GM21423 (cell line): ENCODE measurements around the gene UBAC1.
"Not testable (repeated sequence)": the region's sequence is repeated elsewhere in the genome, so short reads cannot be mapped to it uniquely, and the experiment has no call there.

ENCODE experiments used
- ATAC-seq: cut with Tn5 transposase; IDR thresholded peaks from one replicate; pipeline ENCODE4 v1.9.1; 2021; ENCODE audit warnings: mild to moderate bottlenecking, moderate library complexity; ENCODE audit not compliant: unreplicated experiment

Gene UBAC1

DNA sequence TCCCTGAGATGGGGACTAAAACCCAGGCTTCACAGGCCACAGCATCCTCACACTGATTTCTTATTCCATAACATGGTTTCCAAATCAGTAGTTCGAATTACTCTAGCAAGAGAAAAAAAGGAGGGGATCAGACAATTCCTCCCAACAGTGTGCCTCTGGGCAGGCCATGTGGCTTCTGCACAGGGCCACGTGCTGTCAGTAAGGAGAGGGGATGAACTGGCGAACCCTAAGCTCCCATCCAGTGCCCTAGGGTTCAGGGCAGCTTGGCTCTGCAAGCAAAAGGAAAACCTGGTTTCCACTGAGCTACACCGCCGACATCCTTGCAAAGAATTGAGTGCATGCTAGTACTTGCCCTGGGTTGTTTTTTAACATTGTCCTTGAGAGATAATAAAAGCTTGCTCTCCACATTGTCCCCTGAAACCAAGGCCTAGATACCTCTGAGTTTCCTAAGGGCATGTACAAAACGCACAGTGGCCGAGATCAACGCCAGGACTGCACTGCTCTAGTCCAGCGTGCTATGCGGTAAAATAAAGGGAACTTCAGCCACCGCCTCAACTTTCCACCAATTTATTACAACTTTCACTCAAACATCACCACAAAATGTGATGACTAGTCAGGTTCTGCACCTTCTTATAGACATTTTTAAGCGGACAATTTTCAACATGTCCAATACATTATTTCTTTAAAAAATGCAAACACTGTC is 58.4 kb downstream of the UBAC1 start:
- ATAC-seq: no peak

GRCh38 chr9:135901826-135902225 is 59.3 kb downstream of the UBAC1 start:
- no peak for ATAC-seq

GRCh38 chr9:135901031-135901758 is 60.0 kb downstream of the UBAC1 start:
- no peak for ATAC-seq

- ATAC-seq: no peak
Measured at GRCh38 chr9:135898634-135899407, 62.4 kb downstream of the UBAC1 start.

GRCh38 chr9:135896626-135897025 is 64.5 kb downstream of the UBAC1 start:
- ATAC-seq: no peak

GRCh38 chr9:135896205-135896604 is 65.0 kb downstream of the UBAC1 start:
- no peak for ATAC-seq

DNA sequence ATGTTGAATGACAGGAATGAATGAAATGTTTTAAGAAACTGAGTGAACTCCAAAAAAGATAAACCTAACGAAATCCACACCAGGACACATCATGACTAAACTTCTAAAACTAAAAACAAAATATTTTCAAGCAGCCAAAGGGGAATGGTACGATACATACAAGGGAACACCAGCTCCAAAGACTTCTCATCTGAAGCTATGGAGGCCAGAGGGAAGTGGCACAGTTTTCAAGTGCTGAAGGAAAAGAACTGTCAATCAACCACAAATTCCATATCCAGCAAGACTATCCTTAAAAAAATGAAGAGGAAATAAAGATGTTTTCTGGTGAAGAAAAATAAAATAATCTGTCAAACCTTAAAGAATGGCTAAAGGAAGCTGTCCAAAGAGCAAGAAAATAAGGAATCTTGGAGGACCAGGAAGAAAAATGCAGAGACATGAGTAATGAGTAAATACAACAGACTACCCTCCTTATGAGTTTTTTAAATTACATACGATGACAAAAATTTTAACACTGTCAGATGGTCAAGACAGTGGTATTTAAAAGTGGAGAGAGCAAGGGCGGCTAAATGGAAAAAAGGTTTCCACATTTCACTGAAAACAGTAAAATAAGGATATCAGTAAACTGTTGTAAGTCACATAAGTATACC is 65.8 kb downstream of the UBAC1 start:
- ATAC-seq: no peak

- ATAC-seq: no peak
Measured at GRCh38 chr9:135893104-135893503, 68.1 kb downstream of the UBAC1 start.

DNA sequence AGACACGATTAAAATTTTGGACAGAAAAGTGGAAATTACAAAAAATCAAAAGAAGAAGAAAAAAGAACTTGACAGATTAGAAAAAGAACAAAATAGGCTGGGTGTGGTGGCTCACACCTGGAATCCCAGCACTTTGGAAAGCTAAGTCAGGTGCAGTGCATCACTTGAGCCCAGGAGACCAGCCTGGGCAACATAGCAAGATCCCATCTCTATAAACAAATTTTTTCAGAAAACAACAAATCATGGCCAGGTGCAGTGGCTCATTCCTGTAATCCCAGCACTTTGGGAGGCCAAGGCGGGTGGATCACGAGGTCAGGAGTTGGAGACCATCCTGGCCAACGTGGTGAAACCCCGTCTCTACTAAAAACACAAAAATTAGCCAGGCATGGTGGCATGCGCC is 68.8 kb downstream of the UBAC1 start:
- not testable (repeated sequence) for ATAC-seq

- no peak for ATAC-seq
Measured at GRCh38 chr9:135891027-135891631, 70.0 kb downstream of the UBAC1 start.

DNA sequence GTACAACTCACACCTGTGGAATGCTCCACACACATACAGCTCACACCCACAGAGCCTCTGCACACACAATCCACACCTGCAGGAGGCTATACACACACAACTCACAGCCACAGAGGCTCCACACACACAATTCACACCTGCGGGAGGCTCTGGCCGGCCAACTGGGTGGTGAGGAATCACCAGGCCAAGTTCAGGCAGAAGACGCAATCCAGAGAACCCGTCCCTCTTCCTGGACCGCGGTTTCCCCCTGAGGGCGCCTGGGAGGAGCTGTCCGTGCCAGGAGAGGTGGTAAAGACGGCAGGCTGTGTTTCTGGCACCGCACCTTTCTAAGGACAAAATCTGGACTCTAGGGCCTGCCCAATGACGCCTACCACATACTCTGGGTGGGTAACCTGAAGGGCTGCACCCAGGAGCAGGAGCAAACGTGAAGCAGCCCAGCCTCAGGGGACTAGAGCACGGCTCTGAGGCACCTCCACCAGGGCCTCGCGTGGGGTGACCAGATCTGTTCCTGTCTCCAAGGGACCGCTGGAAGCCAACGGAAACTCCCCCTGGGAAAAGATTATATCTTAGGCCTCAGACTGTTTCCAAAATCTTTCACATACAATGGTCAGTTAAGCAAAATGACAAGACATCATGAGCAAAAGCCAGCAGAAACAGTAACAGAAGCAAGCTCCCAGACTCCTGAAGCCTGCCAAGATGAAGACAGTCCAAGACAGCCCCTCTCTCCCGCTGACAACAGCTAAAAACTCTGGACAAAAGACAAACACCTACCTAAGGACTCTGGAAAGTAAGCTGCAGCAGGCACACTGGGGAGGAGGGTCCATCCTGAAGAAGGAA is 70.8 kb downstream of the UBAC1 start:
- no peak for ATAC-seq

DNA sequence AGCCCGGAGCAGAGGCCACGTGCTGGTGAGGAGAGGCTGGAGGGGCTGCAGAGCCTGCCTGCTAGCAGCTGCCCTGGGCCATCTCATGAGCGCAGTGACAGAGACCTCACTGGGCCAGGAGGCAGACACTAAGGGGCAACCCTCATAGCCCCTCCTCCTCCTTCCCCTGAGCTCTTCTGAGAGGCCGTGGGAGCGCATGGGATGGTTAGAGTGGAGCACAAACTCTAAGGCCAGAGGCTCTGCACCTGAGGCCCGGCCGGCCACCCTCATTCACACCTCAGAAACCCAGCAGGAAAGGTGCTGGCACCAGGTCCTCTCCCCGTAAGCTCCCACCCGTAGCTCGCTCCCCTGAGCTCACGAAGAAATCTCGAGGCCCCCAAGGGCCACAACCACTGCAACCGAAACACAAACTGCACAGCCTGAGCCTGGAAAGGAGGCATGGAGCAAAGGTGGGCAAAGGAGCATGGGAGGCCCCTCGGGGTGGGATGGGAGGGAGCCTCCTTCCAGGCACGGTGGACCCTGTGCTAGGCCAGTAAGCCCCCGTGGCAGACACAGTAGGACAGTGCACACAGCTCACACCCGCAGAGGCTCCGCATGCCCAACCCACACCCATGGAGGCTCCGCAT is 71.5 kb downstream of the UBAC1 start:
- no peak for ATAC-seq

DNA sequence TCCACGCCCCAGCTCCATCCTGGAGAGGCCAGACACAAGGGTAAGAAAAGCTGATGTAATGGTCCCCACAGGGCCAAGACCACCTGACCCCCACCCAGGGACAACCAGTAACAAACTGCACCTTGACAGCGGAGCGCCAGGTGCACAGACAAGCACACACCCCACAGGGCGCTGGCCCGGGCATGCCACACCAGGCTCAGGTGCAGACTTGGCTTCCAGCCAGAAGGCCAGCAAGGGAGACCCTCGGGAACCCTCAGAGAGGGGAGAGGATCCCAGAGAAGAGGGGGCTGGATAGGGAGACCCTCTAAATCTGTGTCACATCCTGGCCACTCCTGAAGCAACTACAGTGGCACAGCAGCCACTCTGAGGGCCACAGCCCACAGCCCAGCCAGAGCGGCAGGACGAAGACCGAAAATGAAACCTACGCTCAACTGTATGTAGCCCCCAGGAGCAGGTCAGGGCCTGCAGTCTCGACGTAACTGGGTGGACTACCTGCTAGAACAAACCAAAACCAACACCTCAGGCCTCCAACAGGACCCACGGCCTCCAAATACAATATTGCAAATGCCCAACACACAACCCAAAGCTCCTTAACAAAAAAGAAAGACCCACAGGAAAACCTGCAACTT is 72.3 kb downstream of the UBAC1 start:
- no peak for ATAC-seq

GRCh38 chr9:135888126-135888765 is 72.9 kb downstream of the UBAC1 start:
- no peak for ATAC-seq

DNA sequence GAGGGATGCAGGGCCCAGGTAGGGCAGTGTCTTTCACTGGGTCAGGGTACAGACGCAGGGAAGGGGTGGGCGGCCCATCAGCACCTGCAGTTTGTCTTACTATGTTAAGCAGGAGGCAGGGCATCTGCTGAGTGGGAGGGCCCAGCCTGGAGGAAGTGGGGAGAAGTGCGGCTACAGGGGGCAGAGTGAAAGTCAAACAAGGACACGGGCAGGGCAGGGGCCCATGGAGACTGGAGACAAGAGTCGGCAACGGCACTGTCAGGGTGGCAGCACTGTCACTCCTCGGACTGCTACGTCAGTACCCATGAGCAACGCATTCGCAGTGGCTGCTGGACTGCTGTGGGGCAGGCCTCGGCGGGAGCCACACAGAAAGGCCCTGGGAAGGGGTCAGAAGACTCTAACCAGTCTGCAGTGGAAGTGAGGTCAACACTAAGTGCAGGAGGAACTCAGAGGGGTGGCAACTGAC is 73.6 kb downstream of the UBAC1 start:
- peak; percentile 71 for ATAC-seq

DNA sequence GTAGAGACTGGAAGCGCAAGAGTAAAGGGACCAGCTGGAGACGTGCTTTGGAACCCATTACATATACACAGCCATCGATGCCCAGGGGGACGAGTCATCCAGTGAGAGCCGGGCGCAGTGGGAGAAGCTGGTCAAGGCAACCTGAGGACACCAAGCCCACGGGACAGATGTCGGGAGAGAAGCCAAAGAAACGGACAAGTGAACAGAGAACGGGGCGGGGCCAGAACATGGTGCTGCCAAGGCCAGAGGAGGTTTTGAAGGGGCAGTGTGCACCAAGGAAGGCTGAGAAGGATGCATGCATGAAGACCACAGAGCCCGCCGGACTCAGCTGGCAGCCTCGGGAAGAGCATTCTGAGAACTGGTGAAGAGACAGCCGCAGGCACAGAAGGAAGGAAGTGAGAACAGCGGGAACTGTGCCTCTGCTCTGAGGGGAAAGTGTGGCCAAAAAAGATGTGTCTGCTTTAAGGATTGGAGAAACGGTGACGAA is 74.1 kb downstream of the UBAC1 start:
- ATAC-seq: peak; percentile 8

DNA sequence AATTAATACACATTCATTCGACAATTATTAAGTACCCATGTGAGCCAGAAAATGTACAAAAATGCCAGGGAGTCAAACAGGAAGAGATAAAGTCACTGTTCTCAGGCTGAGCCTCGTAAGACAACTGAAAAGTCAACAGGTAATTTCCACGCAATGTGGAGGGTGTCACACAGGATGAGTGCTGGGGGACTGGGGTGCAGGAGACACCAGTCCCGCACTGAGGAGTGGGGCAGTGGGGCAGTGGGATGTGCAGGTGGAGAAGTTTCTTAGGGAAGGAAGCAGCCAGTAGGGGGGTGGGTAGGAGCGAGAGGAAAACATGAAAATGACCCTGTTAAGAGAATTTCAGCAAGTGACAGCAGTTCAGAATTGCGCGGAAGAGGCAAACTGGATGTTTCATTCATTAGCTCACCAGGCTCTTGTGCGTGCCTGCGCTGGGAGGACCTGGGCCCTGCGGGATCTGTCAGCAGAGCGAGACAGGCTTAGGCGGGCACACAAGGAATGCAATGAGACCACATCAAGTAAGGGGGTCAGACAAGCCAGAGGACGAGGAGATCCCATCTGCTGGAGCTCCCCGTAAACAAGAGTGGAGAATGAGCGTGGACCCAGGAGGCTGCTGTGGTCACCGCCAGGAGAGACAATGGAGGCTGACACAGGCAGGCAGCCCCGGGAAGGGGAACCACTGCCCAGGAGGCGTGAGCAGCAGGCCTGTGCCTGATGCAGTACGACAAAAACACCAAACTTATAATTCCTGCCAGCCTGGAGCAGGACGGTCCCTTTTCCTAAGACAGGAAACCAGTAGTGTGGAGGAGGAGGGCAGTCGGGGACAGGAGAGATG is 74.8 kb downstream of the UBAC1 start:
- ATAC-seq: no peak
